ENCODE results near the gene ZNF436. TPM values are rescaled to one million over a fixed set of nuclear protein-coding genes. Genes with fewer than 3 reads are reported as not detected.

ZNF436 gene
- total and polyA plus RNA-seq, 9 of the 15 experiments (the other 6 are each of a cell fraction or from before 2014, with no cell fraction given): 2.1 to 11.3 (median 6.8) TPM

GRCh38 chr1:23403735-23404486 lies 34.3 kb upstream of the ZNF436 start (continued):
- TF ChIP-seq E2F6 (IDR thresholded peaks at IDR 0.05; ENCODE audit: borderline replicate concordance in 1 of 2, extremely low read depth in 1 of 2, insufficient read depth in 1 of 2, insufficient read length in 1 of 2, low read depth in 1 of 2, low read length in 1 of 2, poor library complexity in 1 of 2, severe bottlenecking in 1 of 2) (no peak), GABPA (tag; conservative IDR thresholded peaks at IDR 0.05; ENCODE audit: low read depth) (peak; percentile 73), DACH1 (IDR thresholded peaks at IDR 0.05; ENCODE audit: partially characterized antibody) (no peak), FOXM1 (IDR thresholded peaks at IDR 0.05; ENCODE audit: low read depth) (no peak), FOXM1 (CRISPR knock-in tag; IDR thresholded peaks at IDR 0.05; ENCODE audit: low read depth) (no peak; the same call in 1 of the 2 replicates), FOSL1 (tag; conservative IDR thresholded peaks at IDR 0.05) (0 out of 2 replicates have a peak, but pooled peaks have one; percentile 6), BRD4 (IDR thresholded peaks at IDR 0.05) (no peak), ZNF511 (CRISPR knock-in tag; IDR thresholded peaks at IDR 0.05) (no peak), TRIM24 (IDR thresholded peaks at IDR 0.05) (no peak; a peak in 1 of 4 replicates), ADNP (tag; IDR thresholded peaks at IDR 0.05) (no peak), BHLHE40 (IDR thresholded peaks at IDR 0.05; ENCODE audit: low read length) (no peak; the same call in 1 of the 2 replicates), PBX2 (CRISPR knock-in tag; IDR thresholded peaks at IDR 0.05; ENCODE audit: low read depth) (no peak), PBX2 (tag; conservative IDR thresholded peaks at IDR 0.05; ENCODE audit: low read depth) (no peak), TCF3 (CRISPR knock-in tag; IDR thresholded peaks at IDR 0.05) (peak; percentile 52), KLF13 (tag; IDR thresholded peaks at IDR 0.05; ENCODE audit: borderline replicate concordance, low read depth) (no peak), NR1H2 (CRISPR knock-in tag; IDR thresholded peaks at IDR 0.05) (no peak), ZHX1 (conservative IDR thresholded peaks at IDR 0.05; ENCODE audit: low read length) (0 out of 2 replicates have a peak, but pooled peaks have one; percentile 64), C11orf30 (IDR thresholded peaks at IDR 0.05; ENCODE audit: low read depth) (no peak), ZNF695 (CRISPR knock-in tag; IDR thresholded peaks at IDR 0.05) (no peak), SPI1 (IDR thresholded peaks at IDR 0.05; ENCODE audit: borderline replicate concordance, low read depth, low read length) (no peak), HSF4 (CRISPR knock-in tag; IDR thresholded peaks at IDR 0.05; ENCODE audit: borderline replicate concordance) (no peak)
